HG02623 (cell line): ENCODE results near the gene HMGXB3.

Experiments used
- ATAC-seq: cut with Tn5 transposase; IDR thresholded peaks from one replicate; pipeline ENCODE4 v1.9.1; 2021; ENCODE audit warnings: moderate library complexity; ENCODE audit not compliant: unreplicated experiment

Gene HMGXB3

DNA sequence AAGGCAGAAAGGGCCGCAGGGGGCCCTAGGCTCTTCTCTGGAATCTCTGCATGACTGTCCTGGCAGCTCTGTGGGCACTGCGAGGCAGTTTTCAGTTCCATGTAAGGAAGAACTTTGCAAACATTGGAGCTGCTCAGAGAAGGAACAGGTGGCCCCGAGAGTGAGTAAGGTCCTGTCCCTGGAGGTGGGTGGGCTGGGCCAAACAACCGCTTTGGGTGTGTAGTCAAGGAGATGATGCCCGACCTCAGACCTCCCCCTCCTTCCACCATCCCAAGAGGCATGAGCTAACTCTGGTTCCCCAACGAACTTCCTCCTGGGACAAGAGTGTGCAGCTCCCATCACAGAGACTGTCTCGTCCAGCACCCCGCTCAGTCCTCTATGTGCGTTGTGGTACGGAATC is 65.3 kb downstream of the HMGXB3 start:
- ATAC-seq: no peak

DNA sequence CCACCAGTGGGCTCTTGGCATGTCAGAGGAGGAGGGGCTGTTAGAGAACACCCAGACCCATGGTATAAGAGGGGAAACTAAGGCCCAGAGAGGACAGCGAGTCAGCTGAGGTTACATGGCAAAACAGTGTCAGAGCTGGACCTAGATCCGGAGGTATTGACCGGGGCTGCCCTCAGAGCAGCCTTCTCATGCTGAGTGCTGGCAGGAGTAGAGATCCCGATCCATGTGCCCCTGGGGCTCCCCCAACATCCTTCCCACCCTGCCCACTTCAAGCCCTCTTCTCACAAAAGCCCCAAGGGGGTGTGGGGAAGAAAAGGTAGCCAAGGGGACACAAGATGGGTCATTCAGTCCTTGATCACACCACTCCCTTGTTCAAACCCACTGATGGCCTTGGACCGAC is 65.9 kb downstream of the HMGXB3 start:
- ATAC-seq: no peak

DNA sequence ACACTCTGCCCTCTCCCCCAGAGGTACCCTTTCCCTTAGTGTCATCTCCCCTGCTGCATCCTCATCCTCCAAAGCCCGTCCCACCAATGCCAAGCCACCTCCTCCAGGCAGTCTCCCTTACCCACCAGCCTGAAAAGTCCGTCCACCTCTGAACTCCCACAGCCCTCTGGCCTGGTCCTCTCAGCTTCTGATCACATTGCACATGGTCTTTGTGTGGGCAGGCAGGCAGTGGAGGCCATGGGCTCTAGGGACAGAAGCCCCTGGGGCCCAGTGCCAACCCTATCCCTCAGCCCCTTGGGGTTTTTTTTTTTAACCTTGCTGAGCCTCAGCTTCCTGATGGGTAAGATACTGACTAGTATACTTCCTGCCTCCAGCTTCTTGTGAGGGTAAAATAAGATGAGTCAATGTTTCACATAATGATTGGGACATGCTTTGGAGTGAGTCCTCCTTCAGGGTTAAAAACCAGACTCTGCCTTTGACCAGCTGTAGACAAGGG is 66.4 kb downstream of the HMGXB3 start:
- no peak for ATAC-seq

DNA sequence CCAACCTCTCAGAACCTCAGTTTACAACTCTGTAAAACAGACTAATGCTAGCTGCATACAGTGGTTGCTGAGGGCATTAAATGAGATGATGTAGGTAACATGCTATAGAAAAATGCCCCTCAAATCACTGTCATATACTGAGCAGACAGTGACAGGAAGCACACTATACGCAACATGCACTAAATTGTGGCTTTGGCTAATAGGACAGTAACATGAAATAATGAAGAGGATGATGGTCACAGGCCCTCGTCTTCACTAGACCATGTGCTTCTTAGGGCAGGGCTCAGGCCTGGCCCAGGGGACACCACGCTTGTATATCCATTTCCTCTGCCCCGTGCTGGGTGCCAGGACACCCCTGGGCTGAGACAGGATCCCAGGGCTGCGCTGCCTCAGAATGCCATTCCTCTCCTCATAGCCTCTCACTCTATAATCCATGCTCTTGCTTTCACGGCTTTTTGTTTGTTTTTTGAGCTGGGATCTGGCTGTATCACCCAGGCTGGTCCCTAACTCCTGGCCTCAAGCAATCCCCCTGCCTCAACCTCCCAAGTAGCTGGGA is 66.9 kb downstream of the HMGXB3 start:
- ATAC-seq: no peak

DNA sequence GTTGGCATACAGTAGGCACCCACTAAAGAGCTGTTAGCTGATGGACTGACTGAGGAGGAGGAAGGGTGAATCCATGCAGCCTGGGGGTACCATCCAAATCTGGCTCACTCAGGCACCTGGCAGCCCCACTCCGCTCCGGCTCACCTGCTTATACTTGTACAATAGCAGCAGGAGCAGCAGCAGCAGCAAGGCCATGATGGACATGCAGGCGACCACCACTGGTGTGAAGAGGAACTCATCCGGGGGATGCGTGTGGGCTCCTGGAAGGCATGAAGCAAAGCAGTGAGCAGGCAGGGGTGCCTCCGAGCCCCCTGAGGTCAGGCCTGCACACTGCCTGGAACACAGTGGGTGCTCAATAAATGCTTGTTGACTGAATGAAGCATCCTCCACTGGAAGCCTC is 67.5 kb downstream of the HMGXB3 start:
- ATAC-seq: no peak

DNA sequence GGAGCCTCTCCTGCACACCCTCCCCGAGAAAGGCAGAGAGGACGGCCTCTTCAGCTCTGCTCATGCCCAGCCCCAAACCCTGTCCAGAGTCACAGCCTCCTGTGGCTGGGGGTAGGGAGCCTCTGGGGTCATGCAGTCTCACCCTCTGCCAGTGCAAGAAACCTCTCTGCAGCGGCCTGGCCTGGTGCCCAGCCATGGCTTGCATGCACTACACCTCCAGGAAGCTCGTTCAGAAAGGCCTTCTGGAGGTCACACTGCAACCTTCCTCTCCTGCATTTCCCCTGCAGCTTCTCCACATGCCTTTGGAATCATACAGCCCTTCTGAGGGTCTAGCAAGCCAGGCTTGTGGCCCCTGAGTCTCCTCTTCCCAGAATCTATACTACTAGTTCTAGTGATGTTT is 67.9 kb downstream of the HMGXB3 start:
- no peak for ATAC-seq

DNA sequence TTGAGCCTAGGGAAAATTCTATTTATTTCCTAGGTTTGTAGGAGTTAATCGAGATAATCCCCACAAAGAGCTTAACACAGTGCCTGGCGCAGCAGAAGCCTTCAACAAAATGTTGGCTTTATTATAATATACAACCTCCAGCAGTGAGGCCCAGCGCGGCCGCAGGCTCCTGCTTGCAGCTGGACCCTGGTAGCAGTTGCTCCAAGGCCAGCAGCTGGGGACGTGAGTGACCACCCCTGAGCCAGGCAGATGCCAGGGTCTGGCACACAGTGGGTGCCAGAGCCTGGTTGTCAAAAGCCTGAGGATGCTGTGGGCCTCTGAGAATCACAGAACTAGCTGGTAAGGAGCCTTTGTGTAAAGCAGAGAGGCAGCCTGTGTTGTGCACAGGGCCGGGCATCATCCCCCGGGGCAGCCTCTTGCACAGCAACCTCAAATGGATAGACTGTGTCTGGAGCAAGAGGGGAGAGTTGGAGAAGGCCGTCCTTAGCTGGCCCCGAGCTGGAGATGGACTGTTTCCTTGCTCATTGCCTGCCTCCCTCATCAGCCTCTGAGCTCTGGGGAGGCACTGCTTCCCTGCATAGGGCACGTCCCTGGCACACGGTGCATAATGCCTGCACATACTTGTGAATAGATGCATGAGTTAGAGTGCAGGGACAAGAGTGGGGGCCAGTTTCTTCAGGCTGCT is 68.6 kb downstream of the HMGXB3 start:
- no peak for ATAC-seq

DNA sequence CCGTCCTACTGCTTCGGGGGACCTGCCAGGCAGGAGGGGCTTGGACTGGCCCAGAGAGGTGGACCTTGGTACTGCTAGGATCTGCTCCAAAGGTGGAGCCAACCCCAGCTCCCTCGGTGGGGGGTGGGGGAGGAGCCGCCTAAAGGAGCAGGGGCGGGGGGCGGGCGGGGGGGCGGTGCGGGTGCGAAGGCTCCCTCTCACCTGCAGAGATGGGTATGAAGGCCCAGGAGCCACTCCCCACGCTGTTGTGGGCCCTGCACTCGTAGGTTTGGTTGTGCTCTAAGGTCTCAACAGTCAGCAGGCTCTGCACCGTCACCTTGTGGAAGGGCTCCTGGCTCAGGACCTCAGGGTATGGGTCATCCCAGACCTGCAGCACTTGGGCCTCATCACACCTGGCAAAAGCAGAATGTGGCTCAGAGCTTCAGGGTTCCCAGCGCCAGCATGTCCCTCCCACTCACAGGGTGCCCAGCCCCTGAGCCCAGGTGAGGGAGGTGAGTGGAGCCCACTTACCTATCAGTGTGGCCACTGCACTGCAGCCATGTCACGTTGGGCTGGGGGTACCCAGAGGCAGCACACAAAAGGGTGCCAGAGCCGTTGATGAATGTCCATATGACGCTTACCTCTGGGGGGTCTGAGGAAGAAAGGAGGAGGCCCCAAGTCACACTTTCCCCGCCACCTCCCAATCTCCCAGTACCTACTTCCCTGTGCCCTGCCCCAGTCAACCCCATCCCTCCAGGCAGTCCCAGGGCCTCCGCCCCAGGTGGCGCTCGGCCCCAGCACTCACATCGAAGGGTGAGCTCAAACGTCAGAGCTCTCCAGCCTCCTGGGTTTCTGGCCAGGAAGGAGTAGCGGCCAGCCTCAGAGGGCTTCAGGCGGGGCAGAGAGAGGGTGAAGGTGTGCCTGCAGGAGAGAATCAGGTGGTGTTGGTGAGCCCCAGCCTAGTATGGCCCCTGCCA is 69.4 kb downstream of the HMGXB3 start:
- no peak for ATAC-seq

DNA sequence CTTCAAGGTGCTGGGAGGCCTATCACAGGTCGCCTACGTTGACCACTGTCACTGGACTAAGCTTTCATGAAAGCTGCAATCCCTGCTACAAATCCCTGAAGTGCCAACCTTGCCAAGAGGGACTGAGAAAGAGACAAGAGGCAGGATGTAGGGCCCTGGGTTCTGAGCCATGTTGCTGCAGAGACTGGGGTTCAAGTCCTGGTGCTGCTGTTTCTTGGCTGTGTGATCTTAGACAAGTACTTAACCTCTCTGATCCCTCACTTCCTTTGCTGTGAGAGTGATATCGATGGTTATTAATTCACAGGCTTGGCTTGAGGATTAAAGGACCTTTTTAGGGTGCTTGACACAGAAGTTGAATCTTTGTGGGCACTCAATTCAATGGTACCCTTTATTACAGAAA is 70.3 kb downstream of the HMGXB3 start:
- no peak for ATAC-seq

DNA sequence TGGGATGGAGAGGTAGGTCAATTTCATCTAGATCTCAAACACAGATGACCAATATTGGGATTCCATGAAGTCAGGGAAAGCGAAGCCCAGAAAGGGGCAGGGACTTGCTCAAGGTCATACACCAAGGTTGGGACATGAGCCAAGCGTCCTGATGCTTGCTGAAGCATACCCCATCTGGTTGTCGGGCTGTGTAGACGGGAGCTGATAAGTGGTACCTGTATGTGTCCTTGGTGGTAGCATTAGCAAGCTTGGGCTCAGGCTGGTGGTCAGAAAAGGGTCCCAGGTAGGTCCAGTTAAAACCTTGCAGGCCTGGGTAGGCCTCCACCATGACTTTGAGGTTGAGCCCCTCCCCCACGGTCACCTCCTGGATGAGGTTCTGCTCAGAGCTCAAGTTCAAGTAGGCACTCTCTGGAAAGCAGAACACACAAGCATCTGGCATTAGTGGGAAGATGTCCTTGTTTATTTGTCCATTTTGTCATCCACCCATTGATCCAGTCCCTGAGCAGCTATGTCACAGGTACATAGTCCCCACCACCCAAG is 72.6 kb downstream of the HMGXB3 start:
- ATAC-seq: no peak

DNA sequence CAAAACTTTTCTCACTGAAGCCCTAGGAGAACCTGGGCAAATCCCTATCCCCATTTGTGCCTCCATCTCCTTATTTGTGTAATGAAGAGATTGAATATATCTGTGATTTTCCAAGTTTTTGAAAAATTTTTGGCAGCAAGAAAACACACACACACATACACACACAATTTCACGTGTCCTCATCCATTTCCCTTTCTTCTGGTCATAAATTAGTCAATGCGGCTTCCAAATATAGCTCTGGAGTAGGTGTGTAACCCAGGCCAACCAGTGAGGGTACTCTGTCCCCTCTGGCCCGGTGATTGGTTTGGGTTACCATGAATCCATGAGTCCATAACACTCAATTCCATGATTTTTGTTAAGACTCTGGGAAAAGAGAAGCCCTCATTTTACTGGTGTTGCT is 73.1 kb downstream of the HMGXB3 start:
- no peak for ATAC-seq

DNA sequence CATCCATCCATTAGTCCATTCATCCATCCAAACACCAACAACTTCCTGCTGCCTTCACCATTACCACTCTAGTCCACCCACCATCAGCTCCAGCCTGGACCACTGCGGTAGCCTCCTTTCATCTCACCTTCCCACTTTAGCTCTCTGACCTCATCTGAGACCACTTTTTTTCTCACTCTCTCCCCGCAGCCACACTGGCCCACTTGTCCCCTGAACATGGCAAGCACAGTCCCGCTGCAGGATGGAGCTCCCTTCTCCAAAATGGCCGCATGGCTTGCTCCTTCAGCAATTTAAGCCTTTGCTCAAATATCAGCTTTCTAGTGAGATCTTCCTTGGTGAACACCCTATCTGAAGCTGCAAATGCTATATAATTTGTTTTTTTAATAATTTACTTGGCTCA is 74.7 kb downstream of the HMGXB3 start:
- ATAC-seq: no peak

DNA sequence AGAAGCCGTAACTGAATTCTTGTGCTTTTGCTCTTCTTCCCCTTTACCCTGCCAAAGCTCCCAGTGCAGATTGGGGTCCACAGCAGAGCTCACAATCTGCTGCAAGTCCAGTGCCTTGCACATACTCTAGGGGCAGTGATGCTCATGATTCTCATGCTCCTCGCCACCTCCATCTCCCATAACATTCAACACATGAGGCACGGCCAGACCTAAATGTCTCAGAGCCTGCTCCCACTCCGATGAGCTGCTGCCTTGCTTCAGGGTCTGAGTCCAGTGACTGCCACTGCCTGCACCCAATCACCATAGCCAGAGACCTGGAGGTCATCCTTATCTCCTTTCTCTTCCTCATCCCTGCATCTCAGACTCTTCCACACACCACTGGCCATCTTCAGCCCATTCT is 75.3 kb downstream of the HMGXB3 start:
- no peak for ATAC-seq

DNA sequence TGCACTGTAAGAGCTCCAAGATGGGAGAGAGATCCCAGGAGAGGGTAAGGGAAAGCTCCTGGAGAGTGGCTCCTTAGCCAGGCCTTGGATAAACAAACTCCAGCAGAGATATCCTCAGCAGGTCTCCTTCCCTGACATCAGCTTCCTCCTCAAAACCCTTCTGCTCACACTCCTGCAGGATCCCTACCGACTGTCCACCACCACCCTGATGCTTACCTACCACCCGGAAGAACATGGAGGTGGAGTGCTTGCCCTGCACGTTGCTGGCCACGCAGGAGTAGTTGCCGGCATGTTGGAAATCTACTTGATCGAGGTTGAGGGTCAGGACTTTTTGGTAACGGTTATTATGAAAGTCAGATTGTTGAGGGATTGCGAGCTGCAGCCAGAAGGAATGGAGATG is 76.5 kb downstream of the HMGXB3 start:
- ATAC-seq: no peak

DNA sequence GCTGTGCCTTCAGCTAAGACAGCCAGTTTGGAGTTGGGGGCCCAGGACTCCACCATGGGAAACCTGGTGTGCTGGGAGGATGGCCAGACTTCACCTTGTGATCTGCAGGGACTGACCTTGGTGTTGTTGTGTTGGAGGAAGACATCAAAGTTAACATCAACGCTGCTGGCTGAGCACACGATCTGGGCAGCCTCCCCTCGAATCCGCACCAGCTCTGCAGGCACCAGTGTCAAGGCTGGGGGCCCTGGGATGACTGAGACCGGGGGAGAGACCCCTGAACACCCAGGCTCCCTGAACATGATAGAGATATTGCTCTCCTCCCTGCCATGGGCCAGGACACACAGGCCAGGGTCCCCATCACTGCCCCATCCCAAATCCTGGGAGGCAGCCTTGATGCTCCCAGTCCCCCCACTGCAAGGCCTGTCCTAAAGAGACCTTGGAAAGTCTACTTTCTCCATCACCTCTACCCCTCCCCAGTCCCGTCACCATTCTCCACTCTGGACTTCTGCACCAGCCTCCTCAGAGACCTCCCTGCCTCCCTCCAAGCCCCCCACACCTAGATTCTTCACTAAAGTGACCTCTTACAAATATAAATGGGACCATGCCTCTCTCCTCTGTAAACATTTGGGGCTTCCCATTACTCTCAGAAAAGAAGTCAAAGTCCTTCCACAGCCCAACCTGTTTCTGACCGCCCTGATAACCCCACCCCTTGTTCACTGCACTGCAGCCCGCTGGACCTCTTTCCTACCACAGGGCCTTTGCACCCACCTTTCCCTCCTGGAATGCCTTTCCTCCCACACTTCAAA is 77.7 kb downstream of the HMGXB3 start:
- ATAC-seq: no peak

DNA sequence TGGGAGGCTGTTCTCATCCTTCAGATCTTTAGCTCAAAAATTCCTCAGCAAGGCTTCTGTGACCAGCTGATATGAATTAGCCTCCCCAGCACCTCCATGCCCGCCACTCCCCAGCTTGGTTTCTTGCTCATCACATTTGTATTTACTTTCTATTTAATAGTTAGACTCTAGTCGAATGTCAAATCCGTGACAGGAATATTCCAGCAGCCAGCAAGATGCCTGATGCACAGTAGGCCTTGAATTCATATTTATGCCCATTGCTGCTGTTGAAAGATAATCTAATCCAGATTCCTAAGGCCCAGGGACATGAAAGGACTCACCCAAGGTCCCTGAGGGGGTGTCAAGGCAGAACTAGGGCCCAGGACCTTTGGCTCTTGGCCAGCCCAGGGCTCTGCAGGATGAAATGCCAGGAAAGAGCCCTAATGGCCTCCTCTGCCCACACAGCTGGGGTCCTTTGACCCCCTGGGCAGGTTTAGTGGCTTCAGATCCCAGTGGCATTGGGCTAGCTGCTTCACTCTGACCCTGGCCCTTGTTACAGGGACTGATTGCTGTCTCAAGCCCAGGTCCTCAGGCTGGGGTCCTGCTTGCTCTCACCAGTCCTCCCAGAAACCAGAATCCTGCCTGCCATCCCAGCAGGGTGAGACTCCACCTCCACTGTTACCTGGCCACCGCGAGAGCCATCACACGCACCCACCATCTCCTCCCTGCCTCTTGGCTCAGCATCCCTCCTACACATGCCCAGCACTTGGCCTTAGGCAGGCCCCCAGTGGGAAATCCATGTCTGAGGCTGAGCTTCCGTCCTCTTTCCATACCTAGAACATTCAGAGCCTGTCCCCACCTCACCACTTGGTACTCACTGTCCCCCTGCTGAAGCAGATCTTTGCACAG is 78.5 kb downstream of the HMGXB3 start:
- ATAC-seq: no peak

DNA sequence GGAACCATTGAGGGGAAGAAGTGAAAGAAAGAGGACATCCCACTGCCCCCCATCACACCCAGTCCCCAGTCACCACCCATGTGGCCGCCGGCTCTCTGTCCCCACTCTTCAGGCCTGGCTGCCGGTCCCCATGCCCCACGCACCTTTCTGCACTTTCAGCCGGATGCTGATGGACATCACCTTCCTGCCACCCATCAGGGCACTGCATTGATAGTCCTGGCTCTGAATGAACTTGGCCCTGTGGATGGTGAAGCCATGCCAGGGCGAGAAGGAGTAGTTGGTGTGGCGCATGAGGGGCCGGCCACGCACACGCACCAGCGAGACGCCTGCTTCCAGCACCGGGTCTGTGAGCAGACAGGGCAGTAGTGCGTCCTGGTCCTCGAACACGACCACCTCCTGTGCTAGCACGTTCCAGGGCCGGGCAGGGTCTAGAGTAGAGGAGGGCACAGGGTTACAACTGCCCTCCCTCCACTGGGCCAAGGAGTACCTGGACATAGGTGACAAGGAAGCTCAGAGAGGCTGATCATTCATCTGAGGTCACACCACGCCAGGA is 79.4 kb downstream of the HMGXB3 start:
- no peak for ATAC-seq

DNA sequence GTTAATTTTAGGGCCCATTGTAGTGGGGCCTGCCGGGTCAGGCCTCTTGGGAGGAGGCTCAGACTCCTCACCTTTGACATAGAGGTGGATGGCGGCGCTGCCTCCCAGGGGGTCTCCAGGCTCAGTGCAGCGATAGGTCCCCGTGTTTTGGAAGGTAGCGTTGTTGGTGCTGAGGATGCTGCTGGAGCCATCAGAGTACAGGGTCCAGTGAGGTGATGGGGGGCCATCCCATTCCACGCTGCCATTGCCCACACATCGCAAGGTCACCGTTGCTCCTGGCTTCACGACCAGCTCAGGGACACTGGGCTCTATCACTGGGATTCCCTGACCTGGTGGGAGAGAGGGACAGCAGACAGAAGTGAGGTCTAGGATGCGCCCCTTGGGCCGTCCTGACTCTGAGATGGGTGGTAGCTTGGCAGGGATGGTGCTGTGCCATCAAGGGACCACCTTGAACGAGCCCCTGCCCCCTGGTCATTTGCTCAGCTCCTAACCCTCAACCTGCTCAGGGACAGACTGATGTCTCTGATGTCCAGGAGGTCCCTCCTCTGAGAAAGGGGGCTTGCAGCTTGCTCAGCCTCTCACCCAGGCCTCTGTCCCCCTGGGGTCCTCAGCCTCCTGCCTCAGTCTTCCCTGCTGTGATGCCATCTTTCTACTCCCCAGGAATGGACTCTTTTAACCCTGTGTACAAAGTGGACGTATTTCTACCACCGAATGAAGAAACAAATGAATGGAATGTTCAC is 80.3 kb downstream of the HMGXB3 start:
- no peak for ATAC-seq
